GM20000 (cell line): Measurements from ENCODE around the gene COL18A1.

ENCODE experiments used
- DNase-seq: peaks from one replicate; pipeline ENCODE4 v3.0.0; 2012; ENCODE audit warnings: low spot score
- CTCF ChIP-seq: IDR thresholded peaks from 2 replicates; pipeline ENCODE4 v1.5.1; 2012; ENCODE audit warnings: mild to moderate bottlenecking, control low read depth; ENCODE audit errors: extremely low read depth, missing control alignments

COL18A1 gene

GRCh38 chr21:45390831-45391742, 13.9 kb upstream of the COL18A1 start:
- no peak for TF ChIP-seq CTCF
- no peak for DNase-seq

GRCh38 chr21:45391743-45392572, 13.0 kb upstream of the COL18A1 start:
- no peak for DNase-seq
- no peak for TF ChIP-seq CTCF

- DNase-seq, result no peak
- TF ChIP-seq CTCF, result no peak
Observed at GRCh38 chr21:45392573-45392971, 12.4 kb upstream of the COL18A1 start.

GRCh38 chr21:45393021-45393420, 11.9 kb upstream of the COL18A1 start:
- no peak for DNase-seq
- no peak for TF ChIP-seq CTCF

GRCh38 chr21:45393833-45394638, 10.9 kb upstream of the COL18A1 start:
- DNase-seq, result no peak
- no peak for TF ChIP-seq CTCF

- no peak for TF ChIP-seq CTCF
- DNase-seq, result no peak
Observed at GRCh38 chr21:45396620-45396995, 8.4 kb upstream of the COL18A1 start.
